PC-9 (cell line): ENCODE measurements around the gene PRIM2. TPM values are rescaled to one million over a fixed set of nuclear protein-coding genes. Genes with fewer than 3 reads are reported as not detected.

Source experiments
- BruUV-seq: library from RNA; stranded (reverse); fragments of 400-500 nt; replicated peaks from 2 replicates; lab custom pipeline; 2021; lab: Mats Ljungman, UMichigan
- CTCF ChIA-PET: fragments of 300-600 bp; sonication (Branson Sonifier 250); formaldehyde crosslinking; loops from one replicate; lab custom pipeline; 2022; ENCODE audit warnings: antibody characterized with exemption; lab: Charles Lee
- POLR2A ChIA-PET: fragments of 300-600 bp; sonication (Branson Sonifier 250); formaldehyde crosslinking; loops from one replicate; lab custom pipeline; 2022; ENCODE audit warnings: antibody characterized with exemption; ENCODE audit not compliant: unreplicated experiment; lab: Charles Lee
- DNase-seq, 2 experiments: peaks; one replicate each; pipeline versions ENCODE4 v3.0.0 to v3.0.0-alpha.2; 2015 to 2022; ENCODE audit warnings: mixed read lengths in 1 of 2
- H2AFZ ChIP-seq: fragments of 200-600 bp; sonication (generic); 2 replicates; pipeline ENCODE4 v1.8.1; 2017; ENCODE audit warnings: antibody characterized with exemption
- H3F3A ChIP-seq: fragments of 200-600 bp; sonication (generic); 2 replicates; pipeline ENCODE4 v1.8.1; 2017; ENCODE audit warnings: antibody characterized with exemption, mild to moderate bottlenecking, low read depth; ENCODE audit not compliant: insufficient read depth
- H3K27ac ChIP-seq: fragments of 200-600 bp; sonication (generic); 2 replicates; pipeline ENCODE4 v1.6.1; 2016; ENCODE audit warnings: mixed run types
- H3K27me3 ChIP-seq: fragments of 200-600 bp; sonication (generic); 2 replicates; pipeline ENCODE4 v1.6.1; 2016; ENCODE audit warnings: low read depth, mixed run types; ENCODE audit not compliant: insufficient read depth
- H3K36me3 ChIP-seq: fragments of 200-600 bp; sonication (generic); 2 replicates; pipeline ENCODE4 v1.6.1; 2016; ENCODE audit warnings: low read depth, mixed run types
- H3K4me1 ChIP-seq: fragments of 200-600 bp; sonication (generic); replicated peaks from 2 replicates; pipeline ENCODE4 v1.6.1; 2016; ENCODE audit warnings: mixed run types; ENCODE audit not compliant: insufficient read depth
- H3K4me2 ChIP-seq: fragments of 200-600 bp; sonication (generic); 2 replicates; pipeline ENCODE4 v1.6.1; 2017; ENCODE audit warnings: mixed run types
- H3K4me3 ChIP-seq: fragments of 200-600 bp; sonication (generic); 2 replicates; pipeline ENCODE4 v1.6.1; 2016; ENCODE audit warnings: mixed run types
- H3K79me2 ChIP-seq: fragments of 200-600 bp; sonication (generic); 2 replicates; pipeline ENCODE4 v1.6.1; 2017; ENCODE audit warnings: low read depth, mixed run types
- H3K9me2 ChIP-seq: fragments of 200-600 bp; sonication (generic); 2 replicates; pipeline ENCODE4 v1.8.1; 2017; ENCODE audit warnings: mild to moderate bottlenecking; ENCODE audit not compliant: insufficient read depth
- H3K9me3 ChIP-seq: fragments of 200-600 bp; sonication (generic); 2 replicates; pipeline ENCODE4 v1.8.1; 2016; ENCODE audit warnings: low read depth; ENCODE audit not compliant: insufficient read depth
- H4K20me1 ChIP-seq: fragments of 200-600 bp; sonication (generic); 2 replicates; pipeline ENCODE4 v1.8.1; 2017; ENCODE audit not compliant: insufficient read depth
- CTCF ChIP-seq: fragments of 200-600 bp; sonication (generic); conservative IDR thresholded peaks from 2 replicates; pipeline ENCODE4 v1.6.1; 2017; ENCODE audit warnings: mixed run types, antibody characterized with exemption, mild to moderate bottlenecking, moderate library complexity
- EZH2 ChIP-seq: fragments of 200-600 bp; sonication (generic); IDR thresholded peaks from 2 replicates; pipeline ENCODE4 v1.8.0; 2017; ENCODE audit warnings: antibody characterized with exemption, low read depth
- intact Hi-C: fragments of 100-400 bp; cut with micrococcal nuclease; formaldehyde crosslinking; loops from one replicate; pipeline ENCODE4 v1.10.0; 2022; ENCODE audit not compliant: unreplicated experiment
- total RNA-seq: library from RNA; stranded (reverse); gene quantifications from 2 replicates; pipeline ENCODE4 v1.2.3, GENCODE V29; 2021

PRIM2 gene
- total RNA-seq, 1 experiment from 2014 or later, result 33.3 TPM

GRCh38 chr6:57305107-57305506 lies 12.3 kb upstream of the PRIM2 start:
- no TSS peak for BruUV-seq
- Histone ChIP-seq H2AFZ (no peak overlapping the region), H3K9me3 (no peaks in the 10 kb centered on the region; the same call in 1 of the 2 replicates), H3K27me3 (no peaks in the 10 kb centered on the region), H3K36me3 (no peaks in the 10 kb centered on the region), H3K4me1 (no peaks in the 10 kb centered on the region), H4K20me1 (no peaks in the 10 kb centered on the region), H3K9me2 (no peaks in the 10 kb centered on the region), H3K4me2 (no peak overlapping the region), H3K27ac (no peak overlapping the region), H3K79me2 (no peaks in the 10 kb centered on the region), H3F3A (no peaks in the 10 kb centered on the region), H3K4me3 (no peak overlapping the region)
- TF ChIP-seq EZH2, result no peak
- TF ChIP-seq CTCF, result no peak
- DNase-seq, result no peak
- CTCF ChIA-PET, result no interaction called here
- intact Hi-C loops, result no loop called here
- POLR2A ChIA-PET, result no interaction called here

DNA sequence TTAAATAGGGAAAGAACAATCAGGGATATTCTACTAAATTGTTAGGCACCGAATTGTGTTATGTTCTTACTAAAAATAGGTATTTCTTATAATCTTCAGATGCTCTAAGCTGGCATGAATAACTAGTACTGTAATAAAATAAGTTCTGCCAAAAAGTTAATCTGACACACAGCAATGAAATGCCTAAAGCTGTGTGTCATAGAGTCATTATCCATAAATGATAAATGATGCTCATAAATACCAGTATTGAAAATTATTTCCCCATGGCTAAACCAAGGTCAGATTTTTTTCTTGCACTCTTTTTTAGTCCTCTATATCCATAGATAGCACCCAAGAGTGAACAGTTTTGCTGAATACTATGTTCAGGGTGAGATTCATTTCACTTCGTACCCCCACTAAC lies 11.7 kb upstream of the PRIM2 start:
- TF ChIP-seq EZH2 (no peak), CTCF (no peak)
- ChIA-PET POLR2A (no interaction called here), CTCF (no interaction called here)

DNA sequence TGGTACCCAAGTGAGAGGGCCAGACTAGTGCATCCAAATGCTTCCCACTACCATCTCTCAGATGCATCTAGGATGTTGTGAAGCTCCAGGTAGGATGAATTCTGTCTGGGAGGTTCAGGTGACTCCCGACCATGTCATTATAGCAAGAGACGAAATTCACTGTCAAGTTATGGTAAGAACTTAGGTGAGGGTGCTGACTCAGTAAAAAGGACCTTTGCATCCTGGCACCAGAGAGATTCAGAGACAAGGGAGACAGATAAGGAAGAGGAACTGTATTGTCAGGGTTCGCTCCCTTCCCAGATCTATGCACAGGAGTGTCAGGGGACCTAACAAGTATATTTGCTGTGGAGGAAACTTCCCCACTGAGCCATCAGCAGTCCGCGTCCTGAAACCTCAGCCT lies 11.2 kb upstream of the PRIM2 start:
- Histone ChIP-seq H2AFZ (no peak overlapping the region), H3K79me2 (no peaks in the 10 kb centered on the region), H3K27ac (no peak overlapping the region), H3K27me3 (no peaks in the 10 kb centered on the region), H3K9me3 (no peaks in the 10 kb centered on the region; the same call in 1 of the 2 replicates), H3K4me2 (no peak overlapping the region), H3K4me3 (no peak overlapping the region), H3K4me1 (no peaks in the 10 kb centered on the region), H3F3A (no peaks in the 10 kb centered on the region), H4K20me1 (no peaks in the 10 kb centered on the region), H3K36me3 (no peaks in the 10 kb centered on the region), H3K9me2 (no peaks in the 10 kb centered on the region)
- intact Hi-C loops, result no loop called here
- DNase-seq, result no peak
- ChIA-PET CTCF (no interaction called here), POLR2A (interaction anchor here (0.6 kb wide), 1 partner anchor 535 kb away, joined by 3 read pairs; no protein-coding TSS in a partner anchor)
- BruUV-seq, result no TSS peak
- TF ChIP-seq CTCF, result no peak
- no peak for TF ChIP-seq EZH2

More for the DNA sequence above, 11.7 kb upstream of the PRIM2 start:
- no TSS peak for BruUV-seq
- Histone ChIP-seq H3K27ac (no peak overlapping the region), H3K4me2 (no peak overlapping the region), H3K27me3 (no peaks in the 10 kb centered on the region), H3K9me3 (no peaks in the 10 kb centered on the region; the same call in 1 of the 2 replicates), H2AFZ (no peak overlapping the region), H3K9me2 (no peaks in the 10 kb centered on the region), H3K36me3 (no peaks in the 10 kb centered on the region), H4K20me1 (no peaks in the 10 kb centered on the region), H3K4me3 (no peak overlapping the region), H3K79me2 (no peaks in the 10 kb centered on the region), H3F3A (no peaks in the 10 kb centered on the region), H3K4me1 (no peaks in the 10 kb centered on the region)
- intact Hi-C loops, result no loop called here
- no peak for DNase-seq
